ENCODE results near the gene BRINP3. TPM values are rescaled to one million over a fixed set of nuclear protein-coding genes. Genes with fewer than 3 reads are reported as not detected.

BRINP3 gene
- total RNA-seq, 1 donor from 2014 or later, result 2.2 TPM

DNA sequence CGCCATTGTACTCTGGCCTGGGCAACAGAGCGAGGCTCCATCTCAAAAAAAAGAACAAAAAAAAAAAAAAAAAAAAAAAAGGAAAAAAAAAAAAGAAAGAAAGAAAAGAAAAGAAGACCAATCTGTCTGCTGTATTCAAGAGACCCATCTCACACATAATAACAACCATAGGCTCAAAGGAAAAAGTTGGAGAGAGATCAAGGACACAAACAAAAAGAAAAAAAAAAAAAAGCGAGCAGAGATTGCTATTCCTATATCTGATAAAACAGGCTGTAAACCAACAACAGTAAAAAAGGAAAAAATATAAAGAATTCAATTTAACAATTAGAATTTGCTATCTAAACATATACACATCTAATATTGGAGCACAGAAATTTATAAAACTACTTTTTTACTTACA is 150.4 kb downstream of the BRINP3 start:
- no peaks in the 10 kb centered on the region for H3K36me3 Mint-ChIP-seq (ENCODE audit: low read depth, unreplicated experiment)
- no peaks in the 10 kb centered on the region for H3K9me3 Mint-ChIP-seq (ENCODE audit: unreplicated experiment)
- no peak overlapping the region for H3K27ac Mint-ChIP-seq (ENCODE audit: unreplicated experiment)
- DNase-seq (ENCODE audit: low spot score), result no peak
- H3K4me1 Mint-ChIP-seq (ENCODE audit: unreplicated experiment), result peaks cover 10% of the 10 kb centered on the region
- TF ChIP-seq, protein P1, sequence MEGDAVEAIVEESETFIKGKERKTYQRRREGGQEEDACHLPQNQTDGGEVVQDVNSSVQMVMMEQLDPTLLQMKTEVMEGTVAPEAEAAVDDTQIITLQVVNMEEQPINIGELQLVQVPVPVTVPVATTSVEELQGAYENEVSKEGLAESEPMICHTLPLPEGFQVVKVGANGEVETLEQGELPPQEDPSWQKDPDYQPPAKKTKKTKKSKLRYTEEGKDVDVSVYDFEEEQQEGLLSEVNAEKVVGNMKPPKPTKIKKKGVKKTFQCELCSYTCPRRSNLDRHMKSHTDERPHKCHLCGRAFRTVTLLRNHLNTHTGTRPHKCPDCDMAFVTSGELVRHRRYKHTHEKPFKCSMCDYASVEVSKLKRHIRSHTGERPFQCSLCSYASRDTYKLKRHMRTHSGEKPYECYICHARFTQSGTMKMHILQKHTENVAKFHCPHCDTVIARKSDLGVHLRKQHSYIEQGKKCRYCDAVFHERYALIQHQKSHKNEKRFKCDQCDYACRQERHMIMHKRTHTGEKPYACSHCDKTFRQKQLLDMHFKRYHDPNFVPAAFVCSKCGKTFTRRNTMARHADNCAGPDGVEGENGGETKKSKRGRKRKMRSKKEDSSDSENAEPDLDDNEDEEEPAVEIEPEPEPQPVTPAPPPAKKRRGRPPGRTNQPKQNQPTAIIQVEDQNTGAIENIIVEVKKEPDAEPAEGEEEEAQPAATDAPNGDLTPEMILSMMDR (IDR thresholded peaks at IDR 0.05; ENCODE audit: unreplicated experiment), result no peak
- no peak overlapping the region for H3K4me3 Mint-ChIP-seq (ENCODE audit: unreplicated experiment)
- H3K27me3 Mint-ChIP-seq (ENCODE audit: unreplicated experiment), result no peaks in the 10 kb centered on the region

DNA sequence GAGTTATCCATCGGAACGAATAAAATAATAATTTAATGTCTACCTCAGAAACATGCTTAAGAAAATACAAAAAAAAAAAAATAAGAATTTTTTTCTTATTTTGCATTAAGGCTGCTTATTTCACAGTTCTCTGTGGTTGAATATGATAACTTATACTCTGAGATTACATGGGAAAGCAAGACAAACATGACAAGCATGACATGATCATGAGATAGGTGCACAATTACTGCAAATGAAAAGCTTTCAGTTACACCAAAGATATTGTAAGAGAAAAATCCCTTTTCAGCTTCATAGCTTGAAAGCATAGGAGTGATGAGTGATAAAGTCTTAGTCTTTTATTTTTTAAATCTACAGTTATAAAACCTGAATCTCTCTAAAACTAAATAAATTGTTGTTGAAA is 154.1 kb downstream of the BRINP3 start:
- Mint-ChIP-seq H3K27me3 (ENCODE audit: unreplicated experiment) (no peaks in the 10 kb centered on the region), H3K4me3 (ENCODE audit: unreplicated experiment) (no peak overlapping the region), H3K4me1 (ENCODE audit: unreplicated experiment) (peaks cover 1% of the 10 kb centered on the region), H3K36me3 (ENCODE audit: low read depth, unreplicated experiment) (no peaks in the 10 kb centered on the region), H3K27ac (ENCODE audit: unreplicated experiment) (no peak overlapping the region), H3K9me3 (ENCODE audit: unreplicated experiment) (no peaks in the 10 kb centered on the region)
- DNase-seq (ENCODE audit: low spot score), result no peak
- TF ChIP-seq, protein P1 (IDR thresholded peaks at IDR 0.05; ENCODE audit: unreplicated experiment), result no peak

- H3K4me1 Mint-ChIP-seq (ENCODE audit: unreplicated experiment), result no peaks in the 10 kb centered on the region
- DNase-seq (ENCODE audit: low spot score), result no peak
- no peaks in the 10 kb centered on the region for H3K36me3 Mint-ChIP-seq (ENCODE audit: low read depth, unreplicated experiment)
- H3K4me3 Mint-ChIP-seq (ENCODE audit: unreplicated experiment), result no peak overlapping the region
- no peaks in the 10 kb centered on the region for H3K9me3 Mint-ChIP-seq (ENCODE audit: unreplicated experiment)
- H3K27me3 Mint-ChIP-seq (ENCODE audit: unreplicated experiment), result no peaks in the 10 kb centered on the region
- no peak overlapping the region for H3K27ac Mint-ChIP-seq (ENCODE audit: unreplicated experiment)
- TF ChIP-seq, protein P1 (IDR thresholded peaks at IDR 0.05; ENCODE audit: unreplicated experiment), result no peak
Measured at GRCh38 chr1:190322274-190322673, 155.4 kb downstream of the BRINP3 start.

- TF ChIP-seq, protein P1 (IDR thresholded peaks at IDR 0.05; ENCODE audit: unreplicated experiment), result no peak
- no peaks in the 10 kb centered on the region for H3K9me3 Mint-ChIP-seq (ENCODE audit: unreplicated experiment)
- H3K4me3 Mint-ChIP-seq (ENCODE audit: unreplicated experiment), result no peak overlapping the region
- peak; percentile 12 for DNase-seq (ENCODE audit: low spot score)
- no peak overlapping the region for H3K27ac Mint-ChIP-seq (ENCODE audit: unreplicated experiment)
- no peaks in the 10 kb centered on the region for H3K27me3 Mint-ChIP-seq (ENCODE audit: unreplicated experiment)
- H3K4me1 Mint-ChIP-seq (ENCODE audit: unreplicated experiment), result no peaks in the 10 kb centered on the region
- no peaks in the 10 kb centered on the region for H3K36me3 Mint-ChIP-seq (ENCODE audit: low read depth, unreplicated experiment)
Measured at GRCh38 chr1:190320952-190321351, 156.7 kb downstream of the BRINP3 start.

DNA sequence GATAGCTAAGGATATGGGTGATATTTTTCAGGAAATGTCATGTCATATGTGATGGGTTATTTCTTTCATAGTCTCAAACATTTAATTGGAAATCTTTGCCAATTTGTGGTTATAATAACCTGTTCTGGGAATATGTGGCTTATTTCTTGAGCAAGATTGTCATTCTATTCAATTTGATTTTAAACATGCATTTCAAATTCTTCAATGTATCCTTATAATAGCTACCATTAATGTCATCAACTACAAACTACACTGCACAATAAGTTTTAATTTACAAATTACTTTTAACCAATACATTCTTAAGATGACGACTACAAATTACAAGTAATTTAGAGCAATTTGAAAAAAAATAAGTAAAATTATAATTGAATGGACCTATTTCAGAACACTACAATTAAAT is 164.9 kb downstream of the BRINP3 start:
- Mint-ChIP-seq H3K9me3 (ENCODE audit: unreplicated experiment) (no peaks in the 10 kb centered on the region), H3K36me3 (ENCODE audit: low read depth, unreplicated experiment) (no peaks in the 10 kb centered on the region), H3K27ac (ENCODE audit: unreplicated experiment) (no peak overlapping the region)

More for the DNA sequence above, 164.9 kb downstream of the BRINP3 start:
- no peak overlapping the region for H3K4me3 Mint-ChIP-seq (ENCODE audit: unreplicated experiment)
- H3K4me1 Mint-ChIP-seq (ENCODE audit: unreplicated experiment), result peaks cover 23% of the 10 kb centered on the region
- TF ChIP-seq, protein P1 (IDR thresholded peaks at IDR 0.05; ENCODE audit: unreplicated experiment), result no peak
- DNase-seq (ENCODE audit: low spot score), result no peak
- no peaks in the 10 kb centered on the region for H3K27me3 Mint-ChIP-seq (ENCODE audit: unreplicated experiment)
